H9 (cell line): ENCODE results near the gene DDX49. TPM values are rescaled to one million over a fixed set of nuclear protein-coding genes. Genes with fewer than 3 reads are reported as not detected.

Source experiments
- DNase-seq: peaks from one replicate; pipeline ENCODE4 v3.0.0-alpha.2; 2017
- H2AFZ ChIP-seq: one replicate; pipeline ENCODE4 v1.6.1; 2013; ENCODE audit warnings: mild to moderate bottlenecking, low read length, control low read depth, moderate library complexity
- H2AK5ac ChIP-seq: 2 replicates; pipeline ENCODE4 v1.6.1; 2013; ENCODE audit warnings: low read length, control low read depth, mixed read lengths; ENCODE audit not compliant: insufficient read length
- H2BK120ac ChIP-seq: one replicate; pipeline ENCODE4 v1.6.1; 2013; ENCODE audit warnings: low read depth, mild to moderate bottlenecking, low read length, control low read depth, inconsistent platforms; ENCODE audit not compliant: poor library complexity, severe bottlenecking
- H2BK12ac ChIP-seq: 2 replicates; pipeline ENCODE4 v1.6.1; 2013; ENCODE audit warnings: low read length, control low read depth, mixed read lengths, low read depth; ENCODE audit not compliant: insufficient read length
- H2BK15ac ChIP-seq: 2 replicates; pipeline ENCODE4 v1.6.1; 2013; ENCODE audit warnings: low read depth, low read length, control low read depth
- H2BK20ac ChIP-seq: one replicate; pipeline ENCODE4 v1.6.1; 2013; ENCODE audit warnings: low read depth, mild to moderate bottlenecking, low read length, control low read depth, inconsistent platforms; ENCODE audit not compliant: poor library complexity, severe bottlenecking
- H2BK5ac ChIP-seq: 2 replicates; pipeline ENCODE4 v1.6.1; 2013; ENCODE audit warnings: low read length, control low read depth, mixed read lengths; ENCODE audit not compliant: insufficient read length
- H3K14ac ChIP-seq: 2 replicates; pipeline ENCODE4 v1.6.1; 2013; ENCODE audit warnings: low read length, control low read depth; ENCODE audit not compliant: insufficient read depth
- H3K18ac ChIP-seq: 2 replicates; pipeline ENCODE4 v1.6.1; 2013; ENCODE audit warnings: low read depth, mild to moderate bottlenecking, mixed read lengths, low read length, control low read depth; ENCODE audit not compliant: insufficient read length
- H3K23ac ChIP-seq: 2 replicates; pipeline ENCODE4 v1.6.1; 2013; ENCODE audit warnings: low read length, control low read depth, mixed read lengths, low read depth; ENCODE audit not compliant: insufficient read length
- H3K23me2 ChIP-seq: 2 replicates; pipeline ENCODE4 v1.6.1; 2013; ENCODE audit warnings: low read depth, mild to moderate bottlenecking, mixed read lengths, low read length, control low read depth; ENCODE audit not compliant: insufficient read length, poor library complexity, severe bottlenecking
- H3K27ac ChIP-seq: 2 replicates; pipeline ENCODE4 v1.5.1; 2013; ENCODE audit warnings: low read length, control low read depth, mixed read lengths, low read depth; ENCODE audit not compliant: insufficient read length
- H3K27me3 ChIP-seq: 2 replicates; pipeline ENCODE4 v1.6.1; 2013; ENCODE audit warnings: low read length, control low read depth, inconsistent platforms; ENCODE audit not compliant: insufficient read depth
- H3K4ac ChIP-seq: 2 replicates; pipeline ENCODE4 v1.6.1; 2013; ENCODE audit warnings: low read depth, mild to moderate bottlenecking, control low read depth, inconsistent platforms, low read length, moderate library complexity
- H3K4me1 ChIP-seq: 2 replicates; pipeline ENCODE4 v1.6.1; 2013; ENCODE audit warnings: low read length, control low read depth, inconsistent platforms; ENCODE audit not compliant: insufficient read depth
- H3K4me2 ChIP-seq: 2 replicates; pipeline ENCODE4 v1.6.1; 2013; ENCODE audit warnings: low read length, control low read depth, mixed read lengths; ENCODE audit not compliant: insufficient read length, insufficient read depth
- H3K56ac ChIP-seq: 2 replicates; pipeline ENCODE4 v1.6.1; 2013; ENCODE audit warnings: low read depth, mild to moderate bottlenecking, mixed read lengths, low read length, control low read depth; ENCODE audit not compliant: insufficient read length
- H3K79me1 ChIP-seq: 2 replicates; pipeline ENCODE4 v1.6.1; 2013; ENCODE audit warnings: low read depth, mild to moderate bottlenecking, moderate library complexity, low read length, control low read depth, inconsistent platforms; ENCODE audit not compliant: insufficient read depth, poor library complexity, severe bottlenecking
- H3K79me2 ChIP-seq: 2 replicates; pipeline ENCODE4 v1.6.1; 2013; ENCODE audit warnings: low read length, control low read depth, inconsistent platforms; ENCODE audit not compliant: insufficient read depth
- H3K9ac ChIP-seq: 2 replicates; pipeline ENCODE4 v1.6.1; 2013; ENCODE audit warnings: low read length, control low read depth, mixed read lengths; ENCODE audit not compliant: insufficient read length; ENCODE audit errors: extremely low read depth
- H3K9me3 ChIP-seq: one replicate; pipeline ENCODE4 v1.6.1; 2013; ENCODE audit warnings: low read depth, low read length, inconsistent platforms; ENCODE audit not compliant: control insufficient read depth
- H3T11ph ChIP-seq: one replicate; pipeline ENCODE4 v1.6.1; 2013; ENCODE audit warnings: mild to moderate bottlenecking, low read length, control low read depth, inconsistent platforms
- H4K20me1 ChIP-seq: one replicate; pipeline ENCODE4 v1.6.1; 2013; ENCODE audit not compliant: control insufficient read depth, insufficient read length, insufficient read depth
- H4K5ac ChIP-seq: 2 replicates; pipeline ENCODE4 v1.6.1; 2013; ENCODE audit warnings: low read depth, mild to moderate bottlenecking, mixed read lengths, low read length, control low read depth; ENCODE audit not compliant: insufficient read length
- H4K8ac ChIP-seq: replicated peaks from 2 replicates; pipeline ENCODE4 v1.6.1; 2013; ENCODE audit warnings: low read length, control low read depth, mixed read lengths, low read depth; ENCODE audit not compliant: insufficient read length
- H4K91ac ChIP-seq: 2 replicates; pipeline ENCODE4 v1.6.1; 2013; ENCODE audit warnings: low read depth, mild to moderate bottlenecking, moderate library complexity, mixed read lengths, low read length, control low read depth; ENCODE audit not compliant: insufficient read length
- H3K27ac Mint-ChIP-seq, 3 experiments: 2 replicates in 2 of 3; 3 replicates in 1 of 3; pipeline ENCODE4 v1.8.0; 2020 to 2021; ENCODE audit warnings: mixed read lengths in 3 of 3, mild to moderate bottlenecking in 1 of 3, moderate library complexity in 1 of 3
- H3K27me3 Mint-ChIP-seq: 2 replicates; pipeline ENCODE4 v1.8.0; 2021; ENCODE audit warnings: low read depth, mild to moderate bottlenecking, moderate library complexity, mixed read lengths
- H3K36me3 Mint-ChIP-seq, 3 experiments: 2 replicates in 2 of 3; 3 replicates in 1 of 3; pipeline ENCODE4 v1.8.0; 2020 to 2021; ENCODE audit warnings: low read depth in 3 of 3, mixed read lengths in 3 of 3; ENCODE audit not compliant: insufficient read depth in 1 of 3
- H3K4me1 Mint-ChIP-seq, 2 experiments: 2 replicates each; pipeline ENCODE4 v1.8.0; 2020; ENCODE audit warnings: mixed read lengths in 2 of 2
- H3K4me3 Mint-ChIP-seq, 2 experiments: 2 replicates in 1 of 2; 3 replicates in 1 of 2; pipeline ENCODE4 v1.8.0; 2020 to 2021; ENCODE audit warnings: mild to moderate bottlenecking in 2 of 2, mixed read lengths in 2 of 2, moderate library complexity in 1 of 2
- H3K9me3 Mint-ChIP-seq, 2 experiments: 2 replicates in 1 of 2; 3 replicates in 1 of 2; pipeline ENCODE4 v1.8.0; 2020; ENCODE audit warnings: mild to moderate bottlenecking in 2 of 2, mixed read lengths in 2 of 2, moderate library complexity in 1 of 2
- CTCF ChIP-seq: fragments of 200-600 bp; sonication (generic); conservative IDR thresholded peaks from 3 replicates; pipeline ENCODE4 v1.8.0; 2021; ENCODE audit warnings: antibody characterized with exemption, mild to moderate bottlenecking
- WGBS: extraction: QIAGEN DNeasy Blood & Tissue Kit; methylation state at CpG from one replicate; pipeline ENCODE4 v1.1.7; 2013; ENCODE audit warnings: missing lambda C conversion rate, low lambda C conversion rate, mixed read lengths; ENCODE audit not compliant: insufficient read length; ENCODE audit errors: extremely low coverage; 5-methylcytosine and 5-hydroxymethylcytosine counted together
- total RNA-seq: library from RNA; stranded (reverse); gene quantifications from 2 replicates; pipeline ENCODE4 v1.2.1, GENCODE V29; 2021

The DDX49 gene
- total RNA-seq, 1 experiment from 2014 or later, result 52.3 TPM

GRCh38 chr19:18940769-18941627 is 21.5 kb downstream of the DDX49 start, which contains the start of gene HOMER3:
TSS of gene HOMER3 (minus strand) at chr19:18941217. CDS start at chr19:18938982, 2,235 bp downstream.
- DNase-seq, result peak; percentile 54
- WGBS, result no CpG with 5 or more reads among the region's 81 CpGs
- no peak within 1 kb of the TSS for H2BK120ac ChIP-seq
- Mint-ChIP-seq H3K9me3 (no peaks in the 10 kb centered on the region; a peak in 1 of 5 replicates), H3K36me3 (peaks cover 7 to 23% (median 11%) of the 10 kb centered on the region in 3 experiments), H3K27ac (peak within 1 kb of the TSS in 2 of 3 experiments; percentile 48 to 74; a peak in 3 of 7 replicates), H3K4me3 (peak within 1 kb of the TSS; percentile 76 to 95), H3K27me3 (peaks cover 46% of the 10 kb centered on the region), H3K4me1 (peaks cover 11 to 29% of the 10 kb centered on the region in 2 experiments)
- no peak within 1 kb of the TSS for H3T11ph ChIP-seq
- no peak within 1 kb of the TSS for H3K9ac ChIP-seq
- H2BK12ac ChIP-seq, result no peak within 1 kb of the TSS
- peak within 1 kb of the TSS; percentile 86 for H3K4me2 ChIP-seq
- no peak within 1 kb of the TSS for H2BK20ac ChIP-seq
- no peak; the same call in 2 of the 3 replicates for TF ChIP-seq CTCF
- no peak within 1 kb of the TSS for H3K23ac ChIP-seq
- no peak within 1 kb of the TSS for H4K5ac ChIP-seq
- H3K27ac ChIP-seq, result no peak within 1 kb of the TSS
- H2AK5ac ChIP-seq, result no peak within 1 kb of the TSS
- no peaks in the 10 kb centered on the region for H4K20me1 ChIP-seq
- H2AFZ ChIP-seq, result no peak within 1 kb of the TSS
- H3K27me3 ChIP-seq, result no peaks in the 10 kb centered on the region
- peaks cover 7% of the 10 kb centered on the region for H3K23me2 ChIP-seq
- no peak within 1 kb of the TSS for H3K14ac ChIP-seq
- no peaks in the 10 kb centered on the region for H3K79me2 ChIP-seq
- H3K18ac ChIP-seq, result peak within 1 kb of the TSS; percentile 73
- H3K79me1 ChIP-seq, result no peaks in the 10 kb centered on the region
- H3K56ac ChIP-seq, result no peak within 1 kb of the TSS
- no peak within 1 kb of the TSS for H4K91ac ChIP-seq
- H4K8ac ChIP-seq, result no peak within 1 kb of the TSS
- no peak within 1 kb of the TSS for H3K4ac ChIP-seq
- no peaks in the 10 kb centered on the region for H3K4me1 ChIP-seq
- no peak within 1 kb of the TSS for H2BK15ac ChIP-seq
- no peak within 1 kb of the TSS for H2BK5ac ChIP-seq
- no peaks in the 10 kb centered on the region for H3K9me3 ChIP-seq
